HepG2 (cell line): Measurements from ENCODE around the gene TMUB1. TPM values are rescaled to one million over a fixed set of nuclear protein-coding genes. Genes with fewer than 3 reads are reported as not detected.
A peak's percentile ranks its signal among the peaks of the same experiment; 100 is the strongest.

ENCODE experiments used
- ATF2 ChIP-seq: sonication (generic); formaldehyde crosslinking; IDR thresholded peaks from 2 replicates; pipeline ENCODE4 v1.4.0; 2020; ENCODE audit warnings: missing genetic modification reagents
- NFAT5 ChIP-seq: sonication (generic); formaldehyde crosslinking; IDR thresholded peaks from 2 replicates; pipeline ENCODE4 v1.4.0; 2020; ENCODE audit warnings: missing genetic modification reagents
- SIN3B ChIP-seq: fragments of 150-350 bp; IDR thresholded peaks from 2 replicates; pipeline ENCODE4 v1.6.1; 2014; ENCODE audit warnings: low read length
- TAF1 ChIP-seq: sonication (generic); formaldehyde crosslinking; IDR thresholded peaks from 2 replicates; pipeline ENCODE4 v1.4.0; 2020; ENCODE audit warnings: missing genetic modification reagents
- TCF12 ChIP-seq, 2 experiments: fragments of 450-650 bp in 1 of 2; sonication (generic) in 1 of 2; formaldehyde crosslinking in 1 of 2; IDR thresholded peaks; 2 replicates each; pipeline versions ENCODE4 v1.6.1 to v1.8.0; 2017 to 2022; ENCODE audit warnings: antibody characterized with exemption in 1 of 2, mild to moderate bottlenecking in 1 of 2, missing genetic modification reagents in 1 of 2, moderate library complexity in 1 of 2
- THAP7 ChIP-seq: sonication (generic); formaldehyde crosslinking; IDR thresholded peaks from 2 replicates; pipeline ENCODE4 v1.8.1; 2023; ENCODE audit warnings: mild to moderate bottlenecking, missing genetic modification reagents
- THAP8 ChIP-seq: sonication (generic); formaldehyde crosslinking; IDR thresholded peaks from 2 replicates; pipeline ENCODE4 v1.5.1; 2020; ENCODE audit warnings: missing genetic modification reagents, mild to moderate bottlenecking, borderline replicate concordance
- TP53 ChIP-seq: sonication (generic); formaldehyde crosslinking; conservative IDR thresholded peaks from 2 replicates; pipeline ENCODE4 v1.4.0; 2020; ENCODE audit warnings: missing genetic modification reagents
- ZNF562 ChIP-seq: sonication (generic); formaldehyde crosslinking; IDR thresholded peaks from 2 replicates; pipeline ENCODE4 v1.8.0; 2022; ENCODE audit warnings: missing genetic modification reagents, borderline replicate concordance
- ZNF720 ChIP-seq: sonication (generic); formaldehyde crosslinking; IDR thresholded peaks from 2 replicates; pipeline ENCODE4 v1.4.0; 2020; ENCODE audit warnings: missing genetic modification reagents
- ZNF879 ChIP-seq: sonication (generic); formaldehyde crosslinking; IDR thresholded peaks from 2 replicates; pipeline ENCODE4 v1.8.1; 2023; ENCODE audit warnings: missing genetic modification reagents
- polyA plus RNA-seq, 8 experiments: library from polyadenylated mRNA; depleted of rRNA in 3 of 8; stranded (reverse) in 7 of 8; unstranded in 1 of 8; fragments of >200 nt; fragmentation: Illumina TruSeq in 4 of 8; extraction: Trizol in 4 of 8; gene quantifications; 2 replicates each; pipeline versions ENCODE4 v1.2.1 to v1.2.3, GENCODE V29; 2011 to 2016; ENCODE audit warnings: low read depth in 4 of 8, missing spikeins in 1 of 8, mixed read lengths in 1 of 8; ENCODE audit not compliant: insufficient read depth in 1 of 8
- total RNA-seq, 5 experiments: library from RNA; depleted of rRNA; stranded (reverse); fragments of >200 nt; fragmentation: Illumina TruSeq; extraction: Trizol; gene quantifications; 2 replicates each; pipeline ENCODE4 v1.2.3, GENCODE V29; 2016; ENCODE audit warnings: low read depth in 1 of 5

Gene TMUB1
- total and polyA plus RNA-seq, 2 of the 13 experiments (the other 11 are each of a cell fraction or from before 2014, with no cell fraction given), result 44.8 to 51.6 TPM

GRCh38 chr7:151062399-151063211, 20.7 kb downstream of the TMUB1 start (continued):
- TF ChIP-seq NFAT5 (CRISPR knock-in tag), result no peak
- no peak for TF ChIP-seq SIN3B
- peak; percentile 86 for TF ChIP-seq TAF1 (CRISPR knock-in tag)
- no peak for TF ChIP-seq ZNF562 (CRISPR knock-in tag)
- no peak for TF ChIP-seq THAP8 (CRISPR knock-in tag)
- TF ChIP-seq THAP7, result no peak
- 0 out of 2 replicates have a peak, but pooled peaks have one; percentile 55 for TF ChIP-seq ZNF879 (CRISPR knock-in tag)
- no peak for TF ChIP-seq TCF12 (IDR thresholded peaks at IDR 0.05)
- 0 out of 2 replicates have a peak, but pooled peaks have one; percentile 1 for TF ChIP-seq TCF12 (CRISPR knock-in tag; IDR thresholded peaks at IDR 0.05)
- no peak for TF ChIP-seq ZNF720
- TF ChIP-seq ATF2, result no peak
- no peak for TF ChIP-seq TP53 (CRISPR knock-in tag)
